Activated T-cell treated with anti-CD3 and anti-CD28 coated beads for 4 hours (primary cell): ENCODE data around the gene TOP1.
A peak's percentile ranks its signal among the peaks of the same experiment; 100 is the strongest.
"Not testable (repeated sequence)": the region's sequence is repeated elsewhere in the genome, so short reads cannot be mapped to it uniquely, and the experiment has no call there.

Source experiments
- DNase-seq: peaks from one replicate; pipeline ENCODE4 v3.0.0-alpha.2; 2020

Gene TOP1

GRCh38 chr20:41028359-41029149, at the start of gene TOP1:
TSS of gene TOP1 (plus strand) at chr20:41028822. CDS start at chr20:41029068, 246 bp downstream.
- DNase-seq = peak; percentile 99

- DNase-seq = no peak
These were observed 49.4 kb upstream of the TOP1 start for GRCh38 chr20:40979247-40979646.

- DNase-seq = no peak
These were observed 48.4 kb upstream of the TOP1 start for GRCh38 chr20:40980106-40980827.

GRCh38 chr20:40980828-40981310, 47.8 kb upstream of the TOP1 start:
- no peak for DNase-seq

GRCh38 chr20:40982415-40983145, 46.0 kb upstream of the TOP1 start:
- no peak for DNase-seq

GRCh38 chr20:40983898-40984297, 44.7 kb upstream of the TOP1 start:
- DNase-seq = no peak

- DNase-seq = no peak
These were observed 44.1 kb upstream of the TOP1 start for GRCh38 chr20:40984496-40984895.

GRCh38 chr20:40986774-40987173, 41.8 kb upstream of the TOP1 start:
- no peak for DNase-seq

GRCh38 chr20:40990542-40991120, 38.0 kb upstream of the TOP1 start:
- DNase-seq = peak; percentile 54

GRCh38 chr20:40991181-40991889, 37.3 kb upstream of the TOP1 start:
- no peak for DNase-seq

- DNase-seq = no peak
These were observed 36.1 kb upstream of the TOP1 start for GRCh38 chr20:40992349-40993113.

- no peak for DNase-seq
These were observed 34.7 kb upstream of the TOP1 start for GRCh38 chr20:40993794-40994540.

GRCh38 chr20:40996326-40996725, 32.3 kb upstream of the TOP1 start:
- no peak for DNase-seq

GRCh38 chr20:40997116-40997515, 31.5 kb upstream of the TOP1 start:
- no peak for DNase-seq

GRCh38 chr20:40999841-41000240, 28.8 kb upstream of the TOP1 start:
- DNase-seq = no peak

GRCh38 chr20:41000628-41001027, 28.0 kb upstream of the TOP1 start:
- DNase-seq = no peak

- no peak for DNase-seq
These were observed 27.1 kb upstream of the TOP1 start for GRCh38 chr20:41001497-41001896.

- DNase-seq = no peak
These were observed 25.8 kb upstream of the TOP1 start for GRCh38 chr20:41002842-41003142.

GRCh38 chr20:41003143-41003935, 25.3 kb upstream of the TOP1 start:
- peak; percentile 48 for DNase-seq

GRCh38 chr20:41003936-41004294, 24.7 kb upstream of the TOP1 start:
- not testable (repeated sequence) for DNase-seq
